Measurements from ENCODE around the gene NNAT. TPM values are rescaled to one million over a fixed set of nuclear protein-coding genes. Genes with fewer than 3 reads are reported as not detected.

The NNAT gene
- total RNA-seq, 5 donors from 2014 or later (not counting 1 experiment from before 2014, with no cell fraction given): 0.20 TPM; not detected in 4

- Mint-ChIP-seq H3K4me3 (no peak overlapping the region), H3K36me3 (no peaks in the 10 kb centered on the region), H3K27ac (no peak overlapping the region), H3K4me1 (no peaks in the 10 kb centered on the region), H3K27me3 (peaks cover 4 to 10% of the 10 kb centered on the region in 2 donors), H3K9me3 (no peaks in the 10 kb centered on the region)
- CTCF ChIA-PET: interaction anchor here in 1 of 2 donors (1.4 kb wide), 1 partner anchor 10 kb away, joined by 4 read pairs; no protein-coding TSS in a partner anchor
- no peaks in the 10 kb centered on the region for H3K4me1 ChIP-seq (ENCODE audit: control insufficient read depth in 1 of 2, extremely low read depth in 1 of 2, insufficient read depth in 2 of 2, low read length in 2 of 2)
- no peak overlapping the region for H3K4me3 ChIP-seq (ENCODE audit: control insufficient read depth in 1 of 2, extremely low read depth in 1 of 2, low read length in 1 of 2)
- DNase-seq (no peak), ATAC-seq (replicated peaks in 1 of 4) (no peak)
- no peak overlapping the region for H3K27ac ChIP-seq (ENCODE audit: low read length)
- H3K9me3 ChIP-seq: no peaks in the 10 kb centered on the region
- no peaks in the 10 kb centered on the region for H3K36me3 ChIP-seq (ENCODE audit: control insufficient read depth in 2 of 2, extremely low read depth in 1 of 2, insufficient read depth in 1 of 2, low read length in 1 of 2)
- WGBS (ENCODE audit: insufficient coverage): 82% methylated on average over 1 of the region's 5 CpGs
- H3K27me3 ChIP-seq (replicated peaks in 1 of 2; ENCODE audit: control insufficient read depth in 2 of 2, extremely low read depth in 1 of 2, insufficient read depth in 2 of 2, low read length in 1 of 2): peaks cover 0 to 3% of the 10 kb centered on the region in 2 experiments
- POLR2A ChIA-PET: no interaction called here
Measured at GRCh38 chr20:37541326-37541725, 20.3 kb downstream of the NNAT start.

DNA sequence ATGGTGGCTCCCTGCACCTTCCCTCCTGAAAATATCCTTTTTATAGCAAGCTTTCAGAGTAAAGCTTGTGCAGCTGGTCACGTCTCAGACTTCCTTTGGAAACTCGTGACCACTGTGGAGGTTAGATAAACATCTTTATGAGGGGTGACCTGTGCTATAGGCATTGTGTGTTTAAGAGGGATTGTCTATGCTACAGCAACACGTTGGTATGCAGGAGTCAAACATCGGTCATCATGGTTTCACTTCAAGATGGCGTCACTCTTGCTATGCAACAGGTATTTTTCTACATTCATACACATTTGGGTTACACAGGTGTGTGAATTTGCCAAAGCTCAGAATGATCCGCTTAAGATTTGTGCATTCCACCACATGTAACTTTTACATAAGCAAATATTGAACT is 21.2 kb downstream of the NNAT start:
- Histone ChIP-seq H3K27me3 (replicated peaks in 1 of 2; ENCODE audit: control insufficient read depth in 2 of 2, extremely low read depth in 1 of 2, insufficient read depth in 2 of 2, low read length in 1 of 2) (peaks cover 0 to 5% of the 10 kb centered on the region in 2 experiments), H3K9me3 (no peaks in the 10 kb centered on the region), H3K4me3 (ENCODE audit: control insufficient read depth in 1 of 2, extremely low read depth in 1 of 2, low read length in 1 of 2) (no peak overlapping the region), H3K27ac (ENCODE audit: low read length) (no peak overlapping the region), H3K36me3 (ENCODE audit: control insufficient read depth in 2 of 2, extremely low read depth in 1 of 2, insufficient read depth in 1 of 2, low read length in 1 of 2) (no peaks in the 10 kb centered on the region), H3K4me1 (ENCODE audit: control insufficient read depth in 1 of 2, extremely low read depth in 1 of 2, insufficient read depth in 2 of 2, low read length in 2 of 2) (no peaks in the 10 kb centered on the region)
- Mint-ChIP-seq H3K9me3 (no peaks in the 10 kb centered on the region), H3K27me3 (peaks cover 0 to 3% of the 10 kb centered on the region in 2 donors), H3K4me3 (no peak overlapping the region), H3K4me1 (no peaks in the 10 kb centered on the region), H3K36me3 (no peaks in the 10 kb centered on the region), H3K27ac (no peak overlapping the region)
- DNase-seq: no peak
- no peak for ATAC-seq (replicated peaks in 1 of 4)
- ChIA-PET POLR2A (no interaction called here), CTCF (no interaction called here)
- no CpG with 5 or more reads among the region's 6 CpGs for WGBS (ENCODE audit: insufficient coverage)

- H3K4me1 Mint-ChIP-seq: no peaks in the 10 kb centered on the region
- Histone ChIP-seq H3K4me1 (ENCODE audit: control insufficient read depth in 1 of 2, extremely low read depth in 1 of 2, insufficient read depth in 2 of 2, low read length in 2 of 2) (no peaks in the 10 kb centered on the region), H3K4me3 (ENCODE audit: control insufficient read depth in 1 of 2, extremely low read depth in 1 of 2, low read length in 1 of 2) (no peak overlapping the region), H3K36me3 (ENCODE audit: control insufficient read depth in 2 of 2, extremely low read depth in 1 of 2, insufficient read depth in 1 of 2, low read length in 1 of 2) (no peaks in the 10 kb centered on the region), H3K27ac (ENCODE audit: low read length) (no peak overlapping the region), H3K27me3 (replicated peaks in 1 of 2; ENCODE audit: control insufficient read depth in 2 of 2, extremely low read depth in 1 of 2, insufficient read depth in 2 of 2, low read length in 1 of 2) (peaks cover 0 to 5% of the 10 kb centered on the region in 2 experiments), H3K9me3 (no peaks in the 10 kb centered on the region)
- H3K27ac Mint-ChIP-seq: no peak overlapping the region
- H3K9me3 Mint-ChIP-seq: no peaks in the 10 kb centered on the region
- H3K36me3 Mint-ChIP-seq: no peaks in the 10 kb centered on the region
- ATAC-seq (replicated peaks in 1 of 4) (no peak), DNase-seq (no peak)
- POLR2A ChIA-PET: interaction anchor here in 1 of 2 donors (0.5 kb wide), 1 partner anchor 209 kb away, joined by 4 read pairs; no protein-coding TSS in a partner anchor
- CTCF ChIA-PET: no interaction called here
- H3K4me3 Mint-ChIP-seq: no peak overlapping the region
- 13% methylated on average over 1 of the region's 3 CpGs for WGBS (ENCODE audit: insufficient coverage)
- no peaks in the 10 kb centered on the region for H3K27me3 Mint-ChIP-seq
Measured at GRCh38 chr20:37543828-37544227, 22.8 kb downstream of the NNAT start.

DNA sequence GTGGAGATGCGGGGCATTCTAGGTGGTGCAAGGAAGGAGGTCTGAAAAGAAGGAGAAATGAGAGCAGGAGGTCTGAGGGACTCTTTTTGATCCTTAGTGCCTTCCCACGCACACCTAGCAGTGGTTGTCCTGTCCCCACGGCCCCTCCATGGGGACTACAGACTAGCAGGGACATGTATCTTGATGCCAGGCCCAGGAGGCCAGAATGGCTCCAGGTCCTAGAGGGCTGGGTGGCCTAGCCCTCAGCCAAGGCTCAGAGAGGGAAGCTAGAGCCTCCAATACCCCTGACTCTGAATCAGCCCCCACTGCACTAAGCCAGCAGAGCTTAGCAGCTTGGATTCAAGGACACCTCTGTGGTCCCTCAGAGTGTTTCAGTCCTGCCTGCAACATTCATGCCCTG is 23.3 kb downstream of the NNAT start:
- Mint-ChIP-seq H3K36me3 (no peaks in the 10 kb centered on the region), H3K4me3 (no peak overlapping the region), H3K27me3 (no peaks in the 10 kb centered on the region), H3K27ac (no peak overlapping the region), H3K4me1 (no peaks in the 10 kb centered on the region), H3K9me3 (peaks cover 0 to under 1% (median 0%) of the 10 kb centered on the region in 3 donors)
- H3K4me3 ChIP-seq (ENCODE audit: control insufficient read depth in 1 of 2, extremely low read depth in 1 of 2, low read length in 1 of 2): no peak overlapping the region
- no peaks in the 10 kb centered on the region for H3K36me3 ChIP-seq (ENCODE audit: control insufficient read depth in 2 of 2, extremely low read depth in 1 of 2, insufficient read depth in 1 of 2, low read length in 1 of 2)
- POLR2A ChIA-PET: interaction anchor here in 1 of 2 donors (0.5 kb wide), 1 partner anchor 209 kb away, joined by 4 read pairs; no protein-coding TSS in a partner anchor
- CTCF ChIA-PET: no interaction called here
- peaks cover 0 to 5% of the 10 kb centered on the region in 2 experiments for H3K27me3 ChIP-seq (replicated peaks in 1 of 2; ENCODE audit: control insufficient read depth in 2 of 2, extremely low read depth in 1 of 2, insufficient read depth in 2 of 2, low read length in 1 of 2)
- ATAC-seq (replicated peaks in 1 of 4) (no peak), DNase-seq (no peak)
- 56% methylated on average over 2 of the region's 3 CpGs for WGBS (ENCODE audit: insufficient coverage)
- H3K4me1 ChIP-seq (ENCODE audit: control insufficient read depth in 1 of 2, extremely low read depth in 1 of 2, insufficient read depth in 2 of 2, low read length in 2 of 2): no peaks in the 10 kb centered on the region
- no peaks in the 10 kb centered on the region for H3K9me3 ChIP-seq
- no peak overlapping the region for H3K27ac ChIP-seq (ENCODE audit: low read length)

DNA sequence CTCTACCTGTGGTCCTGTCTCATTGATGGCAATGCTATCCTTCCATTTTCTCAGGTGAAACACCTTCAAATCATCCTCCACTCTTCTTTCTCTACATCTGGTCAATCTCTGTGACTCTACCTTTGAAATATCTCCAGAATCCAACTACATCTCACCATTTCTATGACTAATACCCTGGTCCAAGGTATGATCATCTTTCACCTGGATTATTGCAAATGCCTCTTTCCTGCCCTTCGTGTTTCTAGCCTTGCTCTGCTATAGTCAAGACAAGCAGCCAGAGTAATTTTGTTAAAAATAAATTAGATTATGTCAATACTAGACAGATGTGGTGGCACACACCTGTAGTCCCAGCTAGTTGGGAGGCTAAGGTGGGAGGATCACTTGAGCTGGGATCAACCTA is 24.5 kb downstream of the NNAT start:
- CTCF ChIA-PET: no interaction called here

GRCh38 chr20:37547912-37548311 is 26.9 kb downstream of the NNAT start:
- CTCF ChIA-PET: interaction anchor here in 1 of 2 donors (0.6 kb wide), 1 partner anchor 292 kb away, joined by 3 read pairs; no protein-coding TSS in a partner anchor
- H3K9me3 Mint-ChIP-seq: peaks cover 0 to 5% (median 0%) of the 10 kb centered on the region in 3 donors
- POLR2A ChIA-PET: interaction anchor here in 1 of 2 donors (0.5 kb wide), 1 partner anchor 10 kb away, joined by 3 read pairs; no protein-coding TSS in a partner anchor
- no peaks in the 10 kb centered on the region for H3K36me3 Mint-ChIP-seq
- Histone ChIP-seq H3K36me3 (ENCODE audit: control insufficient read depth in 2 of 2, extremely low read depth in 1 of 2, insufficient read depth in 1 of 2, low read length in 1 of 2) (no peaks in the 10 kb centered on the region), H3K9me3 (no peaks in the 10 kb centered on the region), H3K4me1 (ENCODE audit: control insufficient read depth in 1 of 2, extremely low read depth in 1 of 2, insufficient read depth in 2 of 2, low read length in 2 of 2) (no peaks in the 10 kb centered on the region), H3K27me3 (replicated peaks in 1 of 2; ENCODE audit: control insufficient read depth in 2 of 2, extremely low read depth in 1 of 2, insufficient read depth in 2 of 2, low read length in 1 of 2) (peaks cover 0 to 6% of the 10 kb centered on the region in 2 experiments), H3K27ac (ENCODE audit: low read length) (no peak overlapping the region), H3K4me3 (ENCODE audit: control insufficient read depth in 1 of 2, extremely low read depth in 1 of 2, low read length in 1 of 2) (no peak overlapping the region)
- no peaks in the 10 kb centered on the region for H3K4me1 Mint-ChIP-seq
- no peak overlapping the region for H3K27ac Mint-ChIP-seq
- DNase-seq (no peak), ATAC-seq (replicated peaks in 1 of 4) (no peak)
- H3K4me3 Mint-ChIP-seq: no peak overlapping the region
- peaks cover 8 to 10% of the 10 kb centered on the region in 2 donors for H3K27me3 Mint-ChIP-seq

More for the DNA sequence above, 24.5 kb downstream of the NNAT start:
- WGBS (ENCODE audit: insufficient coverage): no CpG with 5 or more reads among the region's 1 CpG
- Histone ChIP-seq H3K36me3 (ENCODE audit: control insufficient read depth in 2 of 2, extremely low read depth in 1 of 2, insufficient read depth in 1 of 2, low read length in 1 of 2) (no peaks in the 10 kb centered on the region), H3K27me3 (replicated peaks in 1 of 2; ENCODE audit: control insufficient read depth in 2 of 2, extremely low read depth in 1 of 2, insufficient read depth in 2 of 2, low read length in 1 of 2) (peaks cover 0 to 4% of the 10 kb centered on the region in 2 experiments), H3K4me3 (ENCODE audit: control insufficient read depth in 1 of 2, extremely low read depth in 1 of 2, low read length in 1 of 2) (no peak overlapping the region), H3K27ac (ENCODE audit: low read length) (no peak overlapping the region), H3K9me3 (no peaks in the 10 kb centered on the region), H3K4me1 (ENCODE audit: control insufficient read depth in 1 of 2, extremely low read depth in 1 of 2, insufficient read depth in 2 of 2, low read length in 2 of 2) (no peaks in the 10 kb centered on the region)
- POLR2A ChIA-PET: no interaction called here
- ATAC-seq (replicated peaks in 1 of 4) (no peak), DNase-seq (no peak)
- no peak overlapping the region for H3K27ac Mint-ChIP-seq
- no peaks in the 10 kb centered on the region for H3K4me1 Mint-ChIP-seq
- H3K9me3 Mint-ChIP-seq: peaks cover 0 to 5% (median 0%) of the 10 kb centered on the region in 3 donors
- no peaks in the 10 kb centered on the region for H3K36me3 Mint-ChIP-seq
- H3K27me3 Mint-ChIP-seq: no peaks in the 10 kb centered on the region
- no peak overlapping the region for H3K4me3 Mint-ChIP-seq
